NT2/D1 (cell line): ENCODE results near the gene PEG3.

Experiments
- YY1 ChIP-seq: IDR thresholded peaks from 2 replicates; pipeline ENCODE4 v1.6.1; 2011; ENCODE audit not compliant: insufficient read length, insufficient read depth
- ZNF274 ChIP-seq: IDR thresholded peaks from 2 replicates; pipeline ENCODE4 v1.6.1; 2011; ENCODE audit warnings: mild to moderate bottlenecking, low read depth, low read length

GRCh38 chr19:56874530-56874929 is 34.0 kb upstream of the PEG3 start:
- TF ChIP-seq YY1 (no peak), ZNF274 (no peak)
